Stimulated activated CD4-positive, alpha-beta T cell treated with anti-CD3 and anti-CD28 coated beads, Interleukin-4, amount 100 ng/mL, for 24 hours (primary cell): Measurements from ENCODE around the gene FRK.
"Not testable (repeated sequence)": the region's sequence is repeated elsewhere in the genome, so short reads cannot be mapped to it uniquely, and the experiment has no call there.

Source experiments
- DNase-seq: peaks from one replicate; pipeline ENCODE4 v3.0.0-alpha.2; 2020

Gene FRK

DNA sequence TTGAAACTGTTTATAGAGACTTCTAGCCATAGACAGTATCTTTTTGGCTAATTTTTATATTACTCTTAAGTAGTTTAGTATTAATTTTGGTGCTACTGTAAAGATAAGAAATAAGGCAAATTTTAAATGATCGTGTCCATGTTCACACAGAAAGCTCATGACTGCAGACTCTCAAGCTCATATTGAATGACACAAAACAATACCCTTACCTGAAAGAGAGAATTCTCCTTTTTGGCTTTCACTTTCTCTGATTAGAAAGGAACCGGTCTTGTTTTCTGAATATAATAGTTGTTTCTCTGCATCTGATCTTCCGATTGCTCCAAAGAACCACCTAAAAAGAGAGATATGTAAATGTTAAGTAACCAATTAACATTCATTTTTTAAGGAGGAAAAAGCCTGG is 57.0 kb downstream of the FRK start:
- DNase-seq = no peak

DNA sequence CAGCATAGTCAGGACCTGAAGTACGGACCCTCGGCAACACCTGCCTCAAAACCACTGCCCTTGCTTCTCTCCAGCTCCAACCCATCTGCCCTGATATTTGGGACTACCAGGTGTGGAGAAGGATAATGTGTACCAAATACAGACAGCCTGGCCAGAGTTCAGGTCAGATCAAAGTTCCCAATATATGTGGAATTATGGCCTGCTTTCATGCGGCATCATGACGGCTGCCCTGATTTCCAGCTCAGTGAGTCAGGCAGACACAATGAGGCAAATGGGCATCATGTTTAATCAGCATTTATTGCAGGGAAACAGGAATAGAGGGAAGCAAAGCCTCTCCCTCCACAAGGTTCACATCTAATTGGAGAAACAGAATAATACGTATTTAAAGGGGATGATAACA is 57.9 kb downstream of the FRK start:
- no peak for DNase-seq

DNA sequence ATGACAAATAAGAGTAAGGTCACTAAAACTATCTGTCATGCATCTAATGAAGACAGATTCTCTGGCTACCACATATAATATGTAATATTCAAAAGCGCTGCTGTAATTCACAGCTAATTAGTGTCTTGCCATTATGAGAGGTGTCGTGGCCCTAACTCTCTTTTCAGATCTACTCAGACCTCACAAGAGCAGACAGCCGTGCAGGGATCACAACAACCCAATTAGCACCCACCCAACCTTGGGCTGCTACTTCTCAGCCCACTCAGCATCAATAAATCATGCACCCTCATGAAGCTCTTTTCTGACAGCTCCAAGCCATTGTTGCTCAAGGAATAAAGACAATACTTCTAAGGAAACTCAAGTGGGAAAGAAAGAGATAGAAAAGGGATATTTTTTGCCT is 61.5 kb downstream of the FRK start:
- no peak for DNase-seq

DNA sequence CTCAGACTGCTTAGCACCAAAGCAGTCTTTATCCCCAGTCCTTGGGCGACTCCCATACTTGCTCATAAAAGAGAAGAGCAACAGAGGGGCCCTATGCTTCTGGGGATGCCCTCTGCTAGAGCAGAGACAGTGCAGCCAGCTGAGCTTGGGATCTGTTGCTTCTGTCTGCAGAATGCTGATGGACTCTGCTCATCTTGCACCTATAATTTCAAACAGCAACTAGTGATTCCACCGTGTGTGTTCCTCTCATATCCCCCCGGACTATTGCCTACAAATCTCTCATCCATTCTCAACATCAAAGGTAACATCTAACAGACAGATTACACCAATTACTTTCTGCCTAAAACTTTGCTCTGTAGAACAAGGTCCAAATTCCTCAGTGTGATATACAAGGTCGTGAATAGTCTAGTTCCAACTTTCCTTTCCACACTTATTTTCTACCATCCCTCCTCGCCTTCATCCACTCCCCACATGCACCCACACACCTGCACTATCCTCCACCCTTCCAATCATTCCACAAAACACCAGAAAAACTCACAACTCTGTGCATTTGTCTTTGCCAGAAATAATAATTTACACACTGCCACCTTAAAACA is 62.6 kb downstream of the FRK start:
- no peak for DNase-seq

DNA sequence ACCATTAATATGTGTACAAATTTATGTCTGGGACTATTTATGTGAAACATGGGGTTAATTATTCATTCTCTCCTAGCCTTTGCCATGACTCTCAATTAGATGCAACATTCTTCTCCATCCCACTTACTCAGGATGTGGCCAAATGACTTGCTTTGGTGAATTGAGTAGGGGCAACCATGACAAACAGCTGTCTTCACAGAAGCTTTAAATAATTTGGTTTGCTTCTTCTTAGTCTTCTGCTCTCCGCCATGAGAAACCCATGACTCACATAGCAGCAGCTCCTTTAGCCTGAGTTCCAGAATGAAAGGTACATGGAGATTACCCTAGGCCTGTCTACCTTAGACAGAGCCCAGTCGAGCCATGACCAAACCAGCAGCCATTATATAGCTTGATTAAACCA is 74.7 kb downstream of the FRK start:
- no peak for DNase-seq

DNA sequence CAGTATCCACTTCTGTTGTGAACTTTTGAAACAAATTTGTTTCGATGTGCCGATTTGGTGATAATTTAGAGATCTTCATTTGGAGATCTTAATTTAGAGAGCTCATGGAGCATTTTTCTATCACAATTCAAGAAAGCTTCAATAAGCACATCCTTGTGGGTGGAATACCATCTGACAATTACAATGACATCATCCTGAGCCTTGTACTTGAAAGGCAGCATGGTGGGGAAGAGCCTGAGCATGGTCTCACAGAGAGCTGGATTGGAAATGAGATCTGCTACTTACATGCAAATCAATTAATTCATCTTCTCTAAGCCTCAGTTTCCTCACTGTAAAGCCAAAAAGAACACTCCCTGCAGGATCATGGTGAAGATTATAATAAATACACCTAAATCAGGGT is 75.9 kb downstream of the FRK start:
- DNase-seq = no peak

DNA sequence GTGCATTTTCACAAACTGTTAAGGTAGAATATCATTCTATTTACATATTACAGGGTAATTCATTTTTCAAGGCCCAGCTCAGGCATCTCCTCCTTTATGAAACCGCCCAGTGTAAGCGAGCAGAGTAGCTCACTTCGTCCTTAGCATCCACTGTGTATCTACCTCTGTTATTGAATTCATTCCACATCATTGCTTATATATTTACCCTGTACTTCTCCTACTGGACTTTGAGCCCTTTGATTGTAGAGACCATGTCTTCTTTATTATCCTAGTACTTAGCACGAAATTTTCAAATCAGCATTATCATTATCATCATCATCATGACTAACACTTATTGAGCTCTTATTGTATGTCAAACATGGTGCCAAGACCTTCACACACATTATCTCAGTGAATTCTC is 76.7 kb downstream of the FRK start:
- DNase-seq = no peak

DNA sequence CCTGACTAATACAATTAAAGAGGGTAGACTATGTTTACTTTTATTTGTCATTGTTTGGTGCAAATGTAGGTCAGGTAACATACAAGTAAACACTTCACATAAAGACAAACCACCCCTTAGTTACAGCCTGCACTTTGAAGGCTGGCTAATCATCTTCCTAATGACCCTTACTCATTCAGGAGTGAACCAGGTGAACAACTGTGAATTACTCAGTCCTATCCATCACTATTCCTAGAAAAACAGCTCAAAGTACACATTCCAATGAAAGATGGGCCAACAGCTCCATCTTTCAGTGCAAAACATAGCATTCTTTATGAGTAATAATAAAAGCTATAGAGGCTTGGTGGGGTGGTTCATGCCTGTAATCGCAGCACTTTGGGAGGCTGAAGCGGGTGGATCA is 78.2 kb downstream of the FRK start:
- no peak for DNase-seq

DNA sequence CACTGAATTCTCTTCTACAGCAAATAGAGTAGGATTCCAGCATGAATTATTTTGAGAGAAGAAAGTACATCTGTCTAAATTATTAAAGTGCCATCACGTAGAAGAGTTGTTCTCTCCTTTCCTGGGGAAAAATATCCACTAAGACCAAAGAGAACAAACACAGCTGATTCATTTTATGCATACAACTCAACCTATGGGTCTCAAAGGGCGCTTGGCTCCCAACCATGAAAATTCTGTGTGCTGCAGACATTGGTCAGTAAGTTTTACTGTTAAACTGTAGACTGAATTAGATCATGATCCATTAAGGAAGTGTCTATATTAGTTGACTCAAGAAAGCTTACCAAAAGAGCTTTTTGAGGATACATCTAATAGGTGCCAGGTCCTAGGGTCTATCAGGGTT is 83.5 kb downstream of the FRK start:
- DNase-seq = no peak

DNA sequence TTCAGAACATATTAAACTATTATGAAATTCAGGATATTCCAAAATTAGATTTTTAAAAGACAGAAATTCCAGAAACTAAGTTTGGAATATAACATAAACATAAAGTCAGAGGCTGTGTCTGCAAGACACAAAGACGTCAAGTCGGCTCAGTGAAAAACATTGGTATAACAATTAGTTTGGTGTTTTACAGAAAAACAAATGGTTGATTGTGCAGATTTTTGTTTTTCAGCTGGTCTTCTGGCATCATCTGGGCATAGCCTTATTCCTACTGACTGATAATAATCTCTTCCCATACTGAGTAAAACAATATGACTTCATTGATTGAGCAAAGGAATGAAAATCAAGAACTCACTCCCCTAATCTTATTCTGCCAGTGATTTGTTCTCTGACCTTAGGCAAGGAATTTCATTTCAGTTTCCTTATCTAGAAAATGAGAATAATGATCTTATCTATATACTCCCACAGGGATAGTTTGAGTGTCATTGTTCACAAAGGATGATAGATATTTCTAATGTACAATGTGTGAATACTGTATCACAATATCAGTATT is 84.3 kb downstream of the FRK start:
- DNase-seq = no peak

DNA sequence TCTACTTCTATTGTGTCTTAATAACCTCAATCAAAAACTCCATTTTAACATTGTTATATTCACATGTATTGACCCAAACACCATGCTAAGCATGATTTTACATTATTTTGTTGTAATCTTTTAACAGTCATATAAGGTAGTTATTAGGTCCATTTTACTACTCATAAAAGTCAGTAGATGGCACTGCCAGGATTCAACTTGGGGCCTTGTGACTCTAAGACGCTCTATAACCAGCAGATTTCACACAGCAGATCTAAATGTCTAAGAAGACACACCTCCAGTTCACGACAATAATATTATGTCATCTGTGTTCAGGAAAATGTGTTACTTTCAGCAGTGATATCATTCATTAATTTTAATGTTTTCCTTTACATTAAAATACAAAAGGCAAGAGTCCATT is 88.0 kb downstream of the FRK start:
- DNase-seq = no peak

DNA sequence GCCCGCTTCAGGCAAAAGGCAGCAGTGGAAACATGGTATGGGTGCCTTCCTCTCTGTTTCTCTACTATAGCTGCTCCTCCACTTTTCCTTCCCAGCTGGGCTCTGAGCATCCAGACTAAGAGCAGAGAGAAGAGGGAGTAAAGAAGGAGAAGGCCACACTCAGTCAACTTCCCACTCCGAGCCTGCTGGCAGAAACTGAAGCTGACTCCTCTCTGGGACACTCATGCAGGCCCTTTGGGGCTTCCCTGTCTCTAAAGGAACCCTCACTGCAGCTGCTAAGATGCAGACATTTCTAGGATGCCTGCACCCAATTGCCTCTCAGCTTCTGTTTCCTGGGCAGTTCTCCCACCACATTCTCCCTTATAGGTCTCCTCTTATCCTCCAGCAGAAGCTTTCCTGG is 88.9 kb downstream of the FRK start:
- no peak for DNase-seq

DNA sequence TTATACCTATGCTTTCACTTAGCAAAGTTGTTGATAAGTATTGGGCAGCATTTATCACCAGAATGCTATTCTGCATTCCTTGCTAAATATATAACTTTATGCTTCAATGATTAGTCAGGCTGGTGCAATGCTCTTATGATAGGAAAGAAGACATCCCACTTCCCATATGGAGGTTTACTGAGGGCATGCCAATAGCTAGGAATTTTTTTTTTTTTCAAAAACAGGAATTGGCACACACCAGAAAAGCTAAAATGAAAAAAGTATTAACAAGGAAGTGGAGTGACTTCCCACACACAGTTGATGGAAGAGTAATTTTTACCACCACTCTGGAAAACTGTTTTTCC is 90.8 kb downstream of the FRK start:
- DNase-seq = no peak

DNA sequence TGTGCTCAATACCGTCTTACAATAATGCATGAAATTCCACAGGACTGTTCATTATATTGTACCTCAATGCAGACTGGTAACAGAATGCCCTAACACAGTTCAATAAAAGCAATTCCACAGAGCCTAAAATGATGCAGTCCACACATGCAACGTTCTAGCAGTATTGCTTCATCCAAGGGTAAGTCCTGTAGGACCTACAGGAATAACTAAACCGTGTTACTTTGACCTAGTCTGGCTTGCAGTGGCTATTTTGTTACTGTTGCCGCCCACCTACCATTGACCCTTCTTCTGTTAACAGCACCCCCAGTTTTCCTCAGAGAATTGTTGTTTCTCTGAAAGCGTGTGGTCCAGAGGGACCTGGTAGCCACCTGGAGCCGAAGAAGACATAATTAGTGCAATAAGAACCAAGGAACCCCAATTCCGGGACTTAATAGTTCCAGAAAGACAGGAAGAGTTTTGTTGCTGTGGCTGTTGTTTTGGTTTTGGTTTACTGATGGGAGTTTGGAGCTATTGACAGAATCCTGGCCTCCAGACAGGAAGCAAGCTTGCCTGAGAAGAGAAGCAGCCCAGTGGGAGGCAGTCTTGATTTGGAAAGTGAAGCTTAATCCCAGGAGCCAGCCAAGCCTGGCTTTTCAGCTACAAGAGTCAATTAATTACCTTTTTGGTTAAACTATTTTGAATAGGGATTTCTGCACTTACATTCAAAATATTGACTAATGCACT is 91.3 kb downstream of the FRK start:
- DNase-seq = no peak

DNA sequence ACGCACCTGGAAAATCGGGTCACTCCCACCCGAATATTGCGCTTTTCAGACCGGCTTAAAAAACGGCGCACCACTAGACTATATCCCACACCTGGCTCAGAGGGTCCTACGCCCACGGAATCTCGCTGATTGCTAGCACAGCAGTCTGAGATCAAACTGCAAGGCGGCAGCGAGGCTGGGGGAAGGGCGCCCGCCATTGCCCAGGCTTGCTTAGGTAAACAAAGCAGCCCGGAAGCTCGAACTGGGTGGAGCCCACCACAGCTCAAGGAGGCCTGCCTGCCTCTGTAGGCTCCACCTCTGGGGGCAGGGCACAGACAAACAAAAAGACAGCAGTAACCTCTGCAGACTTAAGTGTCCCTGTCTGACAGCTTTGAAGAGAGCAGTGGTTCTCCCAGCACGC is 100.4 kb downstream of the FRK start:
- DNase-seq = not testable (repeated sequence)

DNA sequence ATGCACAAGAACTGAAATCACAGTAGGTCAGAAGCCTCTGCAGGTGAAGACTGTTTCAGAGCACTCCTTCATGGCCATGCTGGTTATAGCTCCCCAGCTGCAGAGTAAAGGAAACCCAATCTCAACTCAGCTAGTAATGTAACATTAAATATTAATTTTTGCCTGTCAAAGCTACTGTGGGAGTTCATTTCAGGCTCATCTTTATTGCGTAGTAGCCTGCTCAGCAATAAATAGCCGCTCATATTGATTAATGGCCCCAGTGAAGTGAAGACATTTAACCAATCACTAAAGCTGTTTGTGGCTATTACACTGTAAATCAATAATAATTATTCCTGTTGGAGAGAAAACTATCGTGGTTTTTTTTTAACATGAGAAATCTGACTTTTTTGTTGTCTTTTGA is 101.7 kb downstream of the FRK start:
- no peak for DNase-seq

DNA sequence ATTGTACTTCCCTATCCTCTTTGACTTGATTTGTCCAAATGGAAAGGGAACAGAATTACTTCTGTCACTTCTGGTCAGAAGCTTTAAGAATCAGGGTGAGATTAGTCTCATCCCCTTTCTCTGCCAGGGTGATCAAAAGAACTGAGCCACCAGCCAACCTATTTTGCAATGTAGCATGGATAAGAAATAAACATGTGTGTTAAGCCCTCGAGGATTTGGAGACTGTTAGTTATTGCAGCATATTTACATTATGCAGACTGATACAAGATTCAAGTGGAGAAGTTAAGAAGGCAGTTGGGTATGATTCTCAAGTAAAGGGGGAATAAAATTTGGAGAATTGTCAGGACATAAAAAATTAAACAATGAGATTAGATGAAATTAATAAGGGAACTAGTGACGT is 106.0 kb downstream of the FRK start:
- no peak for DNase-seq

DNA sequence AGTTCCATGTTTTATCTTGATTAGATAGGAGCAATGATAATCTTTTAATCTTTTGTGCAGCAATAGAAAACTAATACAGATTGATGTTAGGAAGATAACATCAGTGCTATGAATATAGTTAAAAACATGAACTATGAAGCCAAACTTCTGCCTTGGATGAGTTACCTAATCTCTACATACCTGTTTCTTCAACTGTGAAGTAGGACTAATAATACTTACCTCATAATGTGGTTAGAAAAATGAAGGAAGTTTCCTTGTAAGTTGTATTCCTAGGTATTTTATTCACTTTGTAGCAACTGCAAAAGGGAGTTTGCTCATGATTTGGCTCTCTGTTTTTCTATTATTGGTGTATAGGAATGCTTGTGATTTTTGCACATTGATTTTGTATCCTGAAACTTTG is 111.9 kb downstream of the FRK start:
- no peak for DNase-seq

DNA sequence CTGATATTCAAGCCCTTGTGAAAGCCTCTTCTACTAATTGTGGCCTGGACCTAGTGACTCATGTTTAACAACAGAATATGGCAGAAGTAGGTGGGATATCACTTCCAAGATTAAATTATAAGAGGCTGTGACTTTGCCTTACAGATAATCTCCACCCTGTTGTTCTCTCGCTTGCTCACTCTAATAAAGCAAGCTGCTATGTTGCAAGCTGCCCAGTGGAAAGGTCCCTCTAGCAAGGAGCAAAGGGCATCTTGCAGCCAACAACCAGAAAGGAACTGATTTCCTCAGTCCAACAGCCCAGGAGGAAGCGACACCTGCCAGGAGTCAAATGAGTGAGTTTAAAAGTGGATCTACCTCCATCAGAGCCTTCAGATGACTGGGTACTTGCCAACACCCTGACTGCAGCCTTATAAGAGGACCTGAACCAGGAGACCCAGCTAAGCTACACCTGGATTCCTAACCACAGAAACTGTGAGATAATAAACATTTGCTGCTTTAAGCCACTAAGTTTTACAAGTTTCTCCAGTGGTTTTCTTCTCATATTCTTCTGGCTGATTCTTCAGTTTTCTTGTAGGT is 112.6 kb downstream of the FRK start:
- DNase-seq = no peak

DNA sequence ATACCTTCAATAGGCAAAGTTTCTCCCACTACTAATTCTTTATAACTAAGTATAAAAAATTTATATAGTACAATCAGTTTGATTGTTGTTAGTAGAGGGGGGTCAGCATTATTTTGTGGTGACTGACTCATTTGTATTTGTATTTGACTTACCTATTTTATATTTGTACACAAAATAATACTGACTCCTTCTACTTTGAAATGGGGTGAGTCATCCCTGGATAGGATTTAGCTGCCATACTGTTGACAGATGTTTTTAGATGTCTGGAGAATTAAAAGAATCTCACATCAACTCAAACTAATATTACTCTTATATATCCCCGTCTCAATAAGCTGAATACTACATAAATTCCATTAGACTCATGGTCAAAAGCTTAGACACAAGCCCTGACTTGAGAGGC is 114.9 kb downstream of the FRK start:
- DNase-seq = no peak

DNA sequence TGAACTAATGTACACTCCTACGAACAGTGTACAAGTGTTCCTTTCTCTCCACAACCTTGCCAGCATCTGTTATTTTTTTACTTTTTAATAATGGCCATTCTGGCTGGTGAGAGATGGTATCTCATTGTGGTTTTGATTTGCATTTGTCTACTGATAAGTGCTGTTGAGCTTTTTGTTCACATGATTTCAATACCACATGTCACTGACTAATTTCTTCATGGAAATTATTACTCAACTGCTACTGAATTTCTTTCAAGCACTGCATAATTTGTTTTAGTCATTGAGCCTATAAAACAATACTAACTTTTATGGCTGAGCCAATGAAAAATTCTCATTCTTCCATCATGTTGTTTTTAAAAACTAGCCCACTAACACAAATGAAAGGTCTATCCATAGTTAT is 115.4 kb downstream of the FRK start:
- no peak for DNase-seq

DNA sequence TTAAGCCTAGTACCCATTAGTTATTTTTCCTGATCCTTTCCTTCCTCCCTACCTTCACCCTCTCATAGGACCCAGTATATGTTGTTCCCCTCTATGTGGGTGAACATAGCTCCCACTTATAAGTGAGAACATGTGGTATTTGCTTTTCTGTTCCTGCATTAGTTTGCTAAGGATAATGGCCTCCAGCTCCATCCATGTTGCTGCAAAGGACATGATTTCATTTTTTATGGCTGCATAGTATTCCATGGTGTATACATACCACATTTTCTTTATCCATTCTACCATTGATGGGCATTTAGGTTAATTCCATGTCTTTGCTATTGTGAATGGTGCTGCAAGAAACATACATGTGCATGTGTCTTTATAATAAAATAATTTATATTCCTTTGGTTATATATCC is 115.9 kb downstream of the FRK start:
- not testable (repeated sequence) for DNase-seq

DNA sequence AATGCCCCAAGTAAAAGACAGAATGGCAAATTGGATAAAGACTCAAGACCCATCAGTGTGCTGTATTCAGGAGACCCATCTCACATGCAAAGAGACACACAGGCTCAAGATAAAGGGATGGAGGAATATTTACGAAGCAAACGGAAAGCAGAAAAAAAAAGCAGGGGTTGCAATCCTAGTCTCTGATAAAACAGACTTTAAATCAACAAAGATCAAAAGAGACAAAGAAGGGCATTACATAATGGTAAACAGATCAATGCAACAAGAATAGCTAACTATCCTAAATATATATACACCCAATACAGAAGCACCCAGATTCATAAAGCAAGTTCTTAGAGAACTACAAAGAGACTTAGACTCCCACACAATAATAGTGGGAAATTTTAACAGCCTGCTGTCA is 123.2 kb downstream of the FRK start:
- DNase-seq = not testable (repeated sequence)

DNA sequence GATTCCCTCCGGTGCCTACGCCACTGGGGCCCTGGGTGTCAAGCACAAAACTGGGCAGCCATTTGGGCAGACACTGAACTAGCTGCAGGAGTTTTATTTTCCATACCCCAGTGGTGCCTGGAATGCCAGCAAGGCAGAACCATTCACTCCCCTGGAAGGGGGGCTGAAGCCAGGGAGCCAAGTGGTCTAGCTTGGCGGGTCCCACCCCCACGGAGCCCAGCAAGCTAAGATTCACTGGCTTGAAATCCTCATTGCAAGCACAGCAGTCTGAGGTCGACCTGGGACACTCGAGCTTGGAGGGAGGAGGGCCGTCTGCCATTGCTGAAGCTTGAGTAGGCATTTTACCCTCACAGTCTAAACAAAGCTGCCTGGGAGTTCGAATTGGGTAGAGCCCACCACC is 125.3 kb downstream of the FRK start:
- DNase-seq = no peak

DNA sequence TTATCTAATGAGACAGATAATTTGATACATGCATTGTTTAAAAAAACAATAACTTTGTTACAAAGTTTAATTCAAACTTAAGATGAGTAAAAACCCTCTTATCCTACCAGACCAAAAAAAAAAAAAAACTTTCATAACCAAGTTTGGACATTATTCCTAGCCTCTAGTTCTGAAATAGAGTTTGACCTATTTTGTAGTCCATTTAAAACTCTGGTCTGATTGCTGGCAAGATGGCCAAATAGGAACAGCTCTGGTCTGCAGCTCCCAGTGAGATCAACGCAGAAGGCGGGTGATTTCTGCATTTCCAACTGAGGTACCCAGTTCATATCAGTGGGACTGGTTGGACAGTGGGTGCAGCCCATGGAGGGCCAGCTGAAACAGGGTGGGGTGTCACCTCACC is 125.9 kb downstream of the FRK start:
- no peak for DNase-seq
